ENCODE results near the gene NLRP6.

The NLRP6 gene

GRCh38 chr11:279966-280705, 1.9 kb downstream of the NLRP6 start:
- in situ Hi-C loops (cut with HindIII; ENCODE audit: low sequenced_read_pairs) = no loop called here
- no peak for TF ChIP-seq CTCF (IDR thresholded peaks at IDR 0.05; ENCODE audit: low read depth, low read length, missing control alignments)
- H3K4me3 ChIP-seq (ENCODE audit: low read depth, low read length) = no peak overlapping the region
- no peak for DNase-seq (ENCODE audit: low read depth)

GRCh38 chr11:280706-281485, 2.7 kb downstream of the NLRP6 start:
- no peak for TF ChIP-seq CTCF (IDR thresholded peaks at IDR 0.05; ENCODE audit: low read depth, low read length, missing control alignments)
- in situ Hi-C loops (cut with HindIII; ENCODE audit: low sequenced_read_pairs) = no loop called here
- H3K4me3 ChIP-seq (ENCODE audit: low read depth, low read length) = no peak overlapping the region
- no peak for DNase-seq (ENCODE audit: low read depth)

- TF ChIP-seq CTCF (IDR thresholded peaks at IDR 0.05; ENCODE audit: low read depth, low read length, missing control alignments) = no peak
- no peak overlapping the region for H3K4me3 ChIP-seq (ENCODE audit: low read depth, low read length)
- in situ Hi-C loops (cut with HindIII; ENCODE audit: low sequenced_read_pairs) = no loop called here
- DNase-seq (ENCODE audit: low read depth) = no peak
Observed at GRCh38 chr11:281486-282161, 3.4 kb downstream of the NLRP6 start.

GRCh38 chr11:282171-282570, 4.0 kb downstream of the NLRP6 start:
- no peak for TF ChIP-seq CTCF (IDR thresholded peaks at IDR 0.05; ENCODE audit: low read depth, low read length, missing control alignments)
- no peak overlapping the region for H3K4me3 ChIP-seq (ENCODE audit: low read depth, low read length)
- no peak for DNase-seq (ENCODE audit: low read depth)
- in situ Hi-C loops (cut with HindIII; ENCODE audit: low sequenced_read_pairs) = no loop called here

- DNase-seq (ENCODE audit: low read depth) = no peak
- no peak for TF ChIP-seq CTCF (IDR thresholded peaks at IDR 0.05; ENCODE audit: low read depth, low read length, missing control alignments)
- H3K4me3 ChIP-seq (ENCODE audit: low read depth, low read length) = no peak overlapping the region
- in situ Hi-C loops (cut with HindIII; ENCODE audit: low sequenced_read_pairs) = no loop called here
Observed at GRCh38 chr11:282630-283360, 4.6 kb downstream of the NLRP6 start.

Data from astrocyte of the cerebellum (primary cell).